Measurements from ENCODE around the gene SORCS3. TPM values are rescaled to one million over a fixed set of nuclear protein-coding genes. Genes with fewer than 3 reads are reported as not detected.
A peak's percentile ranks its signal among the peaks of the same experiment; 100 is the strongest.

SORCS3 gene
- total and polyA plus RNA-seq, 4 donors: 0.93 TPM; not detected in 3

DNA sequence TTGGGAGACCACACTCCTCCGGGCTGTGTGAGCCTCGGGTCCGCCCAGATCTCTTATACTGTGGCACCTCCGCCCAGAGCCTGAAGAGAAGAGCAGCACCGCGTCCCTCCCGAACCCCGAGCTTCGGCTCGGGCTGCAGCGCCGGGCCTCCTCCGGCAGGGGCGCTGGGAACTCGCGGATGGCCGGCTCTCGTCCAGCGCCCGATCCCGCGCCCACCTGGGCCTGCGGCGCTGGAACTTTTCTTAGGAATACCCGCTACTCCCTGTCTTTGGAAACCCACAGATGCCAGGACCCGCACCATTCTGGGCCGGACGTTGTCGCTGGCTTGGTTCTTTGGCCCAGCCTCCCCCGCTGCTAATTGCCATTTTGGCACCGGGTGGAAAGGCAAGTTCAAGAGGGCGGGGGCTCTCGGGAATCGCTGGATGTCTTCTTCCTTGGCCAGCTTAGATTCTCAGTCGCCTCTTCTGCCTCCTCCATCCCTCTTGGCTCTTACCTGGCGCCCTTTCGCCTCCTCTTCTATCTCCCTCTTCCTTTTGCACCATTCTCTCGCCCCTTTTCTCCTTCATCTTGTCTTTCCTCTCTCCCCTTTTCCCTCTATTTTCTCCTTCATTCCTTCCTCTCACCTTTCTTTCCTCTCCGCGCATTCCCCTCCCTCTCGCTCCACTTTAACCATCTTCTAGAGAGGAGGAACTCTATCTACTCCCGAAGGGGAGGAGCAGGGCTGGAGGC lies 2.1 kb upstream of the SORCS3 start:
- Histone ChIP-seq H3K27me3 (ENCODE audit: control insufficient read depth in 4 of 4, insufficient read depth in 4 of 4, low read length in 3 of 4) (peaks cover 2 to 27% (median 13%) of the 10 kb centered on the region in 4 donors), H3K36me3 (ENCODE audit: control insufficient read depth in 4 of 4, insufficient read depth in 3 of 4, low read depth in 1 of 4, low read length in 3 of 4) (no peaks in the 10 kb centered on the region), H3K9ac (ENCODE audit: low read depth in 1 of 2, low read length in 2 of 2) (no peak overlapping the region), H3K27ac (ENCODE audit: low read depth in 1 of 2, low read length in 2 of 2) (no peak overlapping the region), H3K4me1 (ENCODE audit: control insufficient read depth in 4 of 4, insufficient read depth in 4 of 4, low read length in 3 of 4) (peaks cover 8 to 32% (median 12%) of the 10 kb centered on the region in 4 donors), H3K4me3 (ENCODE audit: low read depth in 1 of 3, low read length in 3 of 3) (no peak overlapping the region), H3K9me3 (ENCODE audit: control insufficient read depth in 4 of 4, low read length in 3 of 4) (no peaks in the 10 kb centered on the region)
- DNase-seq (ENCODE audit: low spot score): no peak
- 4% methylated on average over 42 of the region's 42 CpGs for WGBS
- TF ChIP-seq, protein P1, sequence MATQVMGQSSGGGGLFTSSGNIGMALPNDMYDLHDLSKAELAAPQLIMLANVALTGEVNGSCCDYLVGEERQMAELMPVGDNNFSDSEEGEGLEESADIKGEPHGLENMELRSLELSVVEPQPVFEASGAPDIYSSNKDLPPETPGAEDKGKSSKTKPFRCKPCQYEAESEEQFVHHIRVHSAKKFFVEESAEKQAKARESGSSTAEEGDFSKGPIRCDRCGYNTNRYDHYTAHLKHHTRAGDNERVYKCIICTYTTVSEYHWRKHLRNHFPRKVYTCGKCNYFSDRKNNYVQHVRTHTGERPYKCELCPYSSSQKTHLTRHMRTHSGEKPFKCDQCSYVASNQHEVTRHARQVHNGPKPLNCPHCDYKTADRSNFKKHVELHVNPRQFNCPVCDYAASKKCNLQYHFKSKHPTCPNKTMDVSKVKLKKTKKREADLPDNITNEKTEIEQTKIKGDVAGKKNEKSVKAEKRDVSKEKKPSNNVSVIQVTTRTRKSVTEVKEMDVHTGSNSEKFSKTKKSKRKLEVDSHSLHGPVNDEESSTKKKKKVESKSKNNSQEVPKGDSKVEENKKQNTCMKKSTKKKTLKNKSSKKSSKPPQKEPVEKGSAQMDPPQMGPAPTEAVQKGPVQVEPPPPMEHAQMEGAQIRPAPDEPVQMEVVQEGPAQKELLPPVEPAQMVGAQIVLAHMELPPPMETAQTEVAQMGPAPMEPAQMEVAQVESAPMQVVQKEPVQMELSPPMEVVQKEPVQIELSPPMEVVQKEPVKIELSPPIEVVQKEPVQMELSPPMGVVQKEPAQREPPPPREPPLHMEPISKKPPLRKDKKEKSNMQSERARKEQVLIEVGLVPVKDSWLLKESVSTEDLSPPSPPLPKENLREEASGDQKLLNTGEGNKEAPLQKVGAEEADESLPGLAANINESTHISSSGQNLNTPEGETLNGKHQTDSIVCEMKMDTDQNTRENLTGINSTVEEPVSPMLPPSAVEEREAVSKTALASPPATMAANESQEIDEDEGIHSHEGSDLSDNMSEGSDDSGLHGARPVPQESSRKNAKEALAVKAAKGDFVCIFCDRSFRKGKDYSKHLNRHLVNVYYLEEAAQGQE (IDR thresholded peaks at IDR 0.05): no peak
- TF ChIP-seq, protein P2, sequence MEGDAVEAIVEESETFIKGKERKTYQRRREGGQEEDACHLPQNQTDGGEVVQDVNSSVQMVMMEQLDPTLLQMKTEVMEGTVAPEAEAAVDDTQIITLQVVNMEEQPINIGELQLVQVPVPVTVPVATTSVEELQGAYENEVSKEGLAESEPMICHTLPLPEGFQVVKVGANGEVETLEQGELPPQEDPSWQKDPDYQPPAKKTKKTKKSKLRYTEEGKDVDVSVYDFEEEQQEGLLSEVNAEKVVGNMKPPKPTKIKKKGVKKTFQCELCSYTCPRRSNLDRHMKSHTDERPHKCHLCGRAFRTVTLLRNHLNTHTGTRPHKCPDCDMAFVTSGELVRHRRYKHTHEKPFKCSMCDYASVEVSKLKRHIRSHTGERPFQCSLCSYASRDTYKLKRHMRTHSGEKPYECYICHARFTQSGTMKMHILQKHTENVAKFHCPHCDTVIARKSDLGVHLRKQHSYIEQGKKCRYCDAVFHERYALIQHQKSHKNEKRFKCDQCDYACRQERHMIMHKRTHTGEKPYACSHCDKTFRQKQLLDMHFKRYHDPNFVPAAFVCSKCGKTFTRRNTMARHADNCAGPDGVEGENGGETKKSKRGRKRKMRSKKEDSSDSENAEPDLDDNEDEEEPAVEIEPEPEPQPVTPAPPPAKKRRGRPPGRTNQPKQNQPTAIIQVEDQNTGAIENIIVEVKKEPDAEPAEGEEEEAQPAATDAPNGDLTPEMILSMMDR (IDR thresholded peaks at IDR 0.05; ENCODE audit: low read depth, low read length, missing input control): peak; percentile 25
- no peak for TF ChIP-seq HNF4G (IDR thresholded peaks at IDR 0.05)
- no peak for TF ChIP-seq HNF4A (conservative IDR thresholded peaks at IDR 0.05)
- TF ChIP-seq RAD21 (IDR thresholded peaks at IDR 0.05): peak in 1 of 2 donors; percentile 42

DNA sequence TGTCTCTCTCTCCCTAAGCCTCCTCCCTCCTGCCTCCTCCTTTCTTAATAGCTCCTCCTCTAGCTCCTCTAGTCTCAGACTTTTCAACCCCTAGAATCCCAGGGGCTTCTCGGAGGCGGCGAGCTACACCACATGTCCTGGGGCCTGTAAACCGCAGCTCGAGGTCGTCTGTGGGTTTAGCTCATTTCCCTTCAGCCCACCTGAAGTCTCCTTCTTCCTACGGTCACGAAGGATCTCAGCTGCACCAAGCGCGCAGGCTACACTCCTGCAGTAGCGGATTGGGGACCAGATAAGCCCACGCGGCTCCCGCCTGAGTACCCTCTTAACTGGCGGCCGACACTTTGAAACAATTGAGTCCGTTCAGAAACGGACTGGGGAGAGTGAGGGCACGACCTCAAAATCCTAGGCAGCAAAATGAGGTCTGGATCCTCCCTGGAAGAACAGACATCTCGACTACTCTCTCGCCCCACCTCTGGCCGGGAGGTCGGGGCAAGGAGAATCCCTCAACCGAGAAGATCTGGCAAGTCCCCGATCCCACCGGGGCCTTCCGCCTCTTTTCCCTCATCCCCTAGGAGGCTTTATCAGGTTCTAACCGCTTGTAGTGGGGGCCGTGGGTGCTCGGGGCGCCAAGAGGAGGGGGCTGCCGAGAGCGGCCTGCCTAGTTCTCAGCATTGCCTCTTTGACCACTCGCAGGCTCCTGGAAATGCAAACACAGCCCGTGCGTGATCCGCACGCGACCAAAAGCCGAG lies 1.3 kb upstream of the SORCS3 start:
- Histone ChIP-seq H3K9me3 (ENCODE audit: control insufficient read depth in 4 of 4, low read length in 3 of 4) (no peaks in the 10 kb centered on the region), H3K4me3 (ENCODE audit: low read depth in 1 of 3, low read length in 3 of 3) (peak overlapping the region in 1 of 3 donors; percentile 33), H3K36me3 (ENCODE audit: control insufficient read depth in 4 of 4, insufficient read depth in 3 of 4, low read depth in 1 of 4, low read length in 3 of 4) (no peaks in the 10 kb centered on the region), H3K4me1 (ENCODE audit: control insufficient read depth in 4 of 4, insufficient read depth in 4 of 4, low read length in 3 of 4) (peaks cover 8 to 32% (median 12%) of the 10 kb centered on the region in 4 donors), H3K9ac (ENCODE audit: low read depth in 1 of 2, low read length in 2 of 2) (no peak overlapping the region), H3K27ac (ENCODE audit: low read depth in 1 of 2, low read length in 2 of 2) (no peak overlapping the region), H3K27me3 (ENCODE audit: control insufficient read depth in 4 of 4, insufficient read depth in 4 of 4, low read length in 3 of 4) (peaks cover 2 to 27% (median 13%) of the 10 kb centered on the region in 4 donors)
- DNase-seq (ENCODE audit: low spot score): no peak
- no peak for TF ChIP-seq FOXA2 (IDR thresholded peaks at IDR 0.05)
- TF ChIP-seq FOXA1 (IDR thresholded peaks at IDR 0.05): no peak
- TF ChIP-seq RAD21 (IDR thresholded peaks at IDR 0.05): no peak
- TF ChIP-seq YY1 (IDR thresholded peaks at IDR 0.05): no peak
- 4% methylated on average over 40 of the region's 40 CpGs for WGBS
